CD4-positive, alpha-beta T cell (primary cell): ENCODE measurements around the gene PRH2. TPM values are rescaled to one million over a fixed set of nuclear protein-coding genes. Genes with fewer than 3 reads are reported as not detected.

Source experiments
- ATAC-seq: fragments of 200-7000 bp; cut with Tn5 transposase; one replicate; pipeline ENCODE4 v1.10.0; 2022; ENCODE audit warnings: mild to moderate bottlenecking; ENCODE audit not compliant: poor library complexity
- CTCF ChIA-PET: fragments of 350-600 bp; sonication (Branson Sonifier 250); formaldehyde crosslinking; loops from one replicate; lab custom pipeline; 2021; ENCODE audit warnings: antibody characterized with exemption, inconsistent platforms; lab: Charles Lee
- POLR2A ChIA-PET: fragments of 350-600 bp; sonication (Branson Sonifier 250); formaldehyde crosslinking; loops from one replicate; lab custom pipeline; 2021; ENCODE audit warnings: antibody characterized with exemption, inconsistent platforms; lab: Charles Lee
- DNase-seq, 14 experiments: peaks; one replicate each; pipeline ENCODE4 v3.0.0-alpha.2; 2013 to 2020; ENCODE audit warnings: mixed read lengths in 2 of 14
- H3K27ac ChIP-seq, 2 donors: one replicate each; pipeline versions ENCODE4 v1.5.1 to v1.7.0; 2013; ENCODE audit warnings: low read length in 2 of 2, low read depth in 1 of 2, mild to moderate bottlenecking in 1 of 2
- H3K27me3 ChIP-seq, 2 experiments: 1 replicate in 1 of 2; 2 replicates in 1 of 2; pipeline versions ENCODE4 v1.6.1 to v1.7.0; 2013; ENCODE audit warnings: low read length in 2 of 2, control low read depth in 1 of 2, mild to moderate bottlenecking in 1 of 2, moderate library complexity in 1 of 2; ENCODE audit not compliant: insufficient read depth in 2 of 2, control insufficient read depth in 1 of 2
- H3K36me3 ChIP-seq: one replicate; pipeline ENCODE4 v1.6.1; 2013; ENCODE audit warnings: low read length, control low read depth; ENCODE audit not compliant: insufficient read depth
- H3K4me1 ChIP-seq: one replicate; pipeline ENCODE4 v1.6.1; 2013; ENCODE audit warnings: low read length, control low read depth; ENCODE audit not compliant: insufficient read depth
- H3K4me3 ChIP-seq: one replicate; pipeline ENCODE4 v1.5.1; 2013; ENCODE audit warnings: mild to moderate bottlenecking, low read length, moderate library complexity
- H3K9me3 ChIP-seq, 2 experiments: 1 replicate in 1 of 2; 2 replicates in 1 of 2; pipeline versions ENCODE4 v1.6.1 to v1.7.0; 2013; ENCODE audit warnings: low read length in 2 of 2, mild to moderate bottlenecking in 2 of 2, control low read depth in 1 of 2, moderate library complexity in 1 of 2; ENCODE audit not compliant: control insufficient read depth in 1 of 2, insufficient read depth in 1 of 2
- H3K27ac Mint-ChIP-seq: one replicate; pipeline ENCODE4 v1.8.0; 2020; ENCODE audit warnings: mixed read lengths
- H3K27me3 Mint-ChIP-seq: one replicate; pipeline ENCODE4 v1.8.0; 2021; ENCODE audit warnings: mixed read lengths
- H3K36me3 Mint-ChIP-seq: one replicate; pipeline ENCODE4 v1.8.0; 2021; ENCODE audit warnings: low read depth, mixed read lengths
- H3K4me1 Mint-ChIP-seq: one replicate; pipeline ENCODE4 v1.8.0; 2021; ENCODE audit warnings: low read depth, mixed read lengths
- H3K4me3 Mint-ChIP-seq: one replicate; pipeline ENCODE4 v1.8.0; 2020; ENCODE audit warnings: mild to moderate bottlenecking, mixed read lengths
- H3K9me3 Mint-ChIP-seq: one replicate; pipeline ENCODE4 v1.8.0; 2020; ENCODE audit warnings: mixed read lengths
- intact Hi-C, 2 experiments: fragments of 100-400 bp; cut with DNase I in 1 of 2; cut with micrococcal nuclease in 1 of 2; formaldehyde crosslinking; loops; one replicate each; pipeline versions ENCODE4 v1.15.1 to v1.9.0; 2023 to 2025; cut with DNase I, micrococcal nuclease
- total RNA-seq, 174 experiments: library from RNA in 2 of 174; stranded (reverse) in 2 of 174; gene quantifications; one replicate each; pipeline ENCODE4 v1.2.3 and lab custom pipeline; 2021 to 2026
- TF ChIP-seq, protein P1 (sequence below): fragments of 200-600 bp; IDR thresholded peaks from one replicate; pipeline ENCODE4 v1.8.0; 2022; ENCODE audit warnings: antibody characterized with exemption, mild to moderate bottlenecking

Gene PRH2
- total RNA-seq, 2 experiments from 2014 or later, result not detected

DNA sequence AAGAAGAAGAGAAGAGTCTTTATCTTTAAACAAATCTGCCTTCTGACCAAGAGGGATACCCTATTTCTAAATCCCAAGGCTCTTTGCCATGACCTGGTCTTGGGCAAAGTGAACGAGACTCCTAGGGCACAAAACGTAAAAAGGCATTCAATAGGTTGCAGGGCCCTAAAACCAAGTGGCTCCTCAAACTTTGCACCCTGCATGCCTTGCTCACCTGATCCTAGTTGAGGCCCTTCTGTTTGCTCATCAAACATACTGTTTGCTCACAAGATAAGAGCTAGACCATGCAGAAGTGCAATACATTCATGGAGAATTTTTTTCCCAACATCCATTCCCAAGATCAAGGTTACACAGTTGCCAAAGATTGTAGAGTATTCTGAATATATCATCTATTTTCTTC, 37.1 kb upstream of the PRH2 start:
- Histone ChIP-seq H3K4me1 (no peaks in the 10 kb centered on the region), H3K36me3 (no peaks in the 10 kb centered on the region), H3K27ac (no peak overlapping the region), H3K4me3 (no peak overlapping the region), H3K9me3 (no peaks in the 10 kb centered on the region), H3K27me3 (no peaks in the 10 kb centered on the region)
- DNase-seq (no peak), ATAC-seq (no peak)
- Mint-ChIP-seq H3K4me1 (no peaks in the 10 kb centered on the region), H3K9me3 (no peaks in the 10 kb centered on the region), H3K4me3 (no peak overlapping the region), H3K27me3 (no peaks in the 10 kb centered on the region), H3K27ac (no peak overlapping the region), H3K36me3 (peaks cover 40% of the 10 kb centered on the region)
- POLR2A ChIA-PET, result no interaction called here
- intact Hi-C loops, result no loop called here
- CTCF ChIA-PET, result no interaction called here
- TF ChIP-seq, protein P1, sequence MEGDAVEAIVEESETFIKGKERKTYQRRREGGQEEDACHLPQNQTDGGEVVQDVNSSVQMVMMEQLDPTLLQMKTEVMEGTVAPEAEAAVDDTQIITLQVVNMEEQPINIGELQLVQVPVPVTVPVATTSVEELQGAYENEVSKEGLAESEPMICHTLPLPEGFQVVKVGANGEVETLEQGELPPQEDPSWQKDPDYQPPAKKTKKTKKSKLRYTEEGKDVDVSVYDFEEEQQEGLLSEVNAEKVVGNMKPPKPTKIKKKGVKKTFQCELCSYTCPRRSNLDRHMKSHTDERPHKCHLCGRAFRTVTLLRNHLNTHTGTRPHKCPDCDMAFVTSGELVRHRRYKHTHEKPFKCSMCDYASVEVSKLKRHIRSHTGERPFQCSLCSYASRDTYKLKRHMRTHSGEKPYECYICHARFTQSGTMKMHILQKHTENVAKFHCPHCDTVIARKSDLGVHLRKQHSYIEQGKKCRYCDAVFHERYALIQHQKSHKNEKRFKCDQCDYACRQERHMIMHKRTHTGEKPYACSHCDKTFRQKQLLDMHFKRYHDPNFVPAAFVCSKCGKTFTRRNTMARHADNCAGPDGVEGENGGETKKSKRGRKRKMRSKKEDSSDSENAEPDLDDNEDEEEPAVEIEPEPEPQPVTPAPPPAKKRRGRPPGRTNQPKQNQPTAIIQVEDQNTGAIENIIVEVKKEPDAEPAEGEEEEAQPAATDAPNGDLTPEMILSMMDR, result no peak

DNA sequence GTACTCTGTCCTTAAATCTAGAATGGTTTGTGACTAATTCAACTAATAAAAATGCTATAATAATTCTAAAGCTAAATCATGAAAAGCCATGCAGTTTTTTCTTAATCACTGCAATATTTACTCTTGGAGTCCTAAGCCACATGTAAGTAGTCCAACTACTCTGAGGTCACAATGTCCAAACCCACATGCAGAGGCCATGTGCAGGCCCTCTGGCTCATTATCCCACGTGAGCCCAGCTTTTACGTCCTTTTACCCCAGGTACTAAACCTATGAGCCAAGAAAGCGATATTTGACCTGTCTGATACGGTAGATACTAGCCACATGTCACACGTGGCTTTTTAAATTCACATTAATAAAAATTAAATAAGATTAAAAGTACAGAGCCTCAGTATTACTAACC, 32.2 kb upstream of the PRH2 start:
- ChIA-PET CTCF (no interaction called here), POLR2A (no interaction called here)
- Mint-ChIP-seq H3K36me3 (peaks cover 44% of the 10 kb centered on the region), H3K4me3 (no peak overlapping the region), H3K27ac (no peak overlapping the region), H3K27me3 (no peaks in the 10 kb centered on the region), H3K9me3 (no peaks in the 10 kb centered on the region), H3K4me1 (no peaks in the 10 kb centered on the region)
- Histone ChIP-seq H3K9me3 (no peaks in the 10 kb centered on the region), H3K36me3 (no peaks in the 10 kb centered on the region), H3K27me3 (no peaks in the 10 kb centered on the region), H3K27ac (no peak overlapping the region), H3K4me1 (no peaks in the 10 kb centered on the region), H3K4me3 (no peak overlapping the region)
- DNase-seq (no peak), ATAC-seq (no peak)
- intact Hi-C loops, result no loop called here
- TF ChIP-seq, protein P1, result no peak

DNA sequence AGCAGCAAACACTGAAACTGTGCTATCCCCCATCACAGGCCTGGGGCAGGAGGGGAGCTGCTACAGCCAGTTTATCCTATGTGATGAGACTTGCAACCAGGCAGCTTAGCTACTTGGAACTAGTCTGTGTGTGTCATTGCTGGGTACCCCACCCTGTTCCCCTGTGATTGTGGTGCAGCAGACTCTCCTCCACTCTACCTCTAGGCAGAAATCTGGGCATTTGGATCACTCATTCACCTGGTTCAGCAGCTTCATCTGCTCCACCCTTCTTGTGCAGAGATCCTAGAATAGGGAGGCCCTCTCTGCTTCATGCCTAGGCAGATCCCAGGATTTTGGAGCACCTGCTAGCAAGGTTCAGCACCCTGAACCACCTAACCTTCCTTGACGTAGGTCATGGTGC, 28.5 kb upstream of the PRH2 start:
- CTCF ChIA-PET, result no interaction called here
- no peak overlapping the region for H3K27ac ChIP-seq
- no peak for DNase-seq

More for the DNA sequence above, 28.5 kb upstream of the PRH2 start:
- intact Hi-C loops, result no loop called here
- peaks cover 16% of the 10 kb centered on the region for H3K9me3 Mint-ChIP-seq
- H3K4me1 Mint-ChIP-seq, result no peaks in the 10 kb centered on the region
- no peaks in the 10 kb centered on the region for H3K27me3 Mint-ChIP-seq
- no peaks in the 10 kb centered on the region for H3K4me1 ChIP-seq
- H3K9me3 ChIP-seq, result peaks cover 4 to 26% of the 10 kb centered on the region in 2 experiments
- no peaks in the 10 kb centered on the region for H3K36me3 ChIP-seq
- TF ChIP-seq, protein P1, result no peak
- H3K36me3 Mint-ChIP-seq, result peaks cover 55% of the 10 kb centered on the region
- H3K4me3 ChIP-seq, result no peak overlapping the region
- H3K27me3 ChIP-seq, result no peaks in the 10 kb centered on the region
- H3K27ac Mint-ChIP-seq, result no peak overlapping the region
- ATAC-seq, result no peak
- POLR2A ChIA-PET, result no interaction called here
- no peak overlapping the region for H3K4me3 Mint-ChIP-seq
